ENCODE data around the gene HSPBAP1. TPM values are rescaled to one million over a fixed set of nuclear protein-coding genes. Genes with fewer than 3 reads are reported as not detected.

Gene HSPBAP1
- total RNA-seq, 6 donors from 2014 or later = 6.8 to 36.4 (median 13.9) TPM

Other genes starting within 250 kb of the HSPBAP1 start
- gene PARP9, start 229.5 kb downstream of the HSPBAP1 start, total RNA-seq = 10 to 100 TPM; 49.2 to 70.8 (median 58.0) TPM
- gene DTX3L, start 229.5 kb downstream of the HSPBAP1 start, total RNA-seq = 10 to 100 TPM; 24.3 to 66.4 (median 51.8) TPM
- 10 to 100 TPM in 4 of 6 donors, 1 to 10 TPM in 2; 7.0 to 30.4 (median 12.3) TPM for gene PARP15, start 216.2 kb downstream of the HSPBAP1 start, total RNA-seq
- 100 to 1,000 TPM in 5 of 6 donors, 10 to 100 TPM in 1; 99.3 to 376 (median 182) TPM for gene PARP14, start 113.0 kb downstream of the HSPBAP1 start, total RNA-seq
- gene SLC49A4, start 1.2 kb upstream of the HSPBAP1 start, total RNA-seq = 10 to 100 TPM; 13.9 to 22.8 (median 20.7) TPM
- under 1 TPM in 4 of 6 donors, not detected in 2; 0.33 to 0.71 (median 0.65) TPM for gene SEMA5B, start 233.9 kb upstream of the HSPBAP1 start, total RNA-seq

Measured in upper lobe of left lung (tissue), 6 donors.